Left lung (tissue), 10 donors: ENCODE data around the gene ADAMTS16. TPM values are rescaled to one million over a fixed set of nuclear protein-coding genes. Genes with fewer than 3 reads are reported as not detected.

Experiments used
- ATAC-seq: fragments of 200-7000 bp; cut with Tn5 transposase; one replicate; pipeline ENCODE4 v1.9.1; 2020; ENCODE audit warnings: moderate library complexity
- DNase-seq, 4 donors: peaks; one replicate each; pipeline ENCODE4 v3.0.0-alpha.2; 2013 to 2020
- H3K27ac ChIP-seq, 2 donors: fragments of 200-600 bp; sonication (generic) in 1 of 2; one replicate each; pipeline versions ENCODE4 v1.5.0 to v1.8.0; 2020 to 2021
- H3K27me3 ChIP-seq, 2 donors: fragments of 200-600 bp; sonication (generic) in 1 of 2; one replicate each; pipeline versions ENCODE4 v1.5.0 to v1.8.0; 2020 to 2021
- H3K36me3 ChIP-seq, 2 donors: fragments of 200-600 bp; sonication (generic) in 1 of 2; one replicate each; pipeline versions ENCODE4 v1.5.0 to v1.8.0; 2020 to 2021
- H3K4me1 ChIP-seq, 2 donors: fragments of 200-600 bp; one replicate each; pipeline ENCODE4 v1.8.0; 2021
- H3K4me3 ChIP-seq, 2 donors: fragments of 200-600 bp; sonication (generic) in 1 of 2; one replicate each; pipeline versions ENCODE4 v1.5.0 to v1.8.0; 2020 to 2021; ENCODE audit warnings: mild to moderate bottlenecking in 1 of 2
- H3K9me3 ChIP-seq, 2 donors: fragments of 200-600 bp; sonication (generic) in 1 of 2; one replicate each; pipeline versions ENCODE4 v1.5.0 to v1.8.0; 2020 to 2021
- CTCF ChIP-seq, 2 donors: fragments of 200-600 bp; sonication (generic) in 1 of 2; IDR thresholded peaks; one replicate each; pipeline versions ENCODE4 v1.5.0 to v1.8.0; 2021; ENCODE audit warnings: antibody characterized with exemption in 2 of 2
- intact Hi-C, 2 donors: fragments of 100-400 bp; cut with DNase I; formaldehyde crosslinking; loops; one replicate each; pipeline versions ENCODE4 v1.11.2 to v1.14.2; 2022
- polyA plus RNA-seq, 6 donors: library from polyadenylated mRNA; unstranded; fragments of 120-200 nt; gene quantifications; one replicate each; pipeline ENCODE4 v1.2.1, GENCODE V29; 2013; ENCODE audit not compliant: insufficient read length in 6 of 6
- total RNA-seq, 2 donors: library from RNA; stranded (reverse); fragmentation: NEBNext Ultra II Directional; extraction: Animal tissue kit (Norgen Biotek cat#: 25700); gene quantifications; one replicate each; pipeline ENCODE4 v1.2.1, GENCODE V29; 2021
- donor health status: DM: no; HTN: yes; CAD: no.
- donor health status: DM: no; HTN: no; CAD: no.

Gene ADAMTS16
- total and polyA plus RNA-seq, 8 donors, result 0.29 to 28.7 (median 1.1) TPM

GRCh38 chr5:5235685-5236084 lies 95.6 kb downstream of the ADAMTS16 start:
- no peak for TF ChIP-seq CTCF (IDR thresholded peaks at IDR 0.05)
- no peaks in the 10 kb centered on the region for H3K4me1 ChIP-seq
- no peak for DNase-seq
- H3K4me3 ChIP-seq, result no peak overlapping the region
- H3K9me3 ChIP-seq, result no peaks in the 10 kb centered on the region
- H3K27ac ChIP-seq, result no peak overlapping the region
- H3K36me3 ChIP-seq, result no peaks in the 10 kb centered on the region
- no peaks in the 10 kb centered on the region for H3K27me3 ChIP-seq
- no peak for ATAC-seq
- intact Hi-C loops, result no loop called here

- Histone ChIP-seq H3K9me3 (no peaks in the 10 kb centered on the region), H3K4me1 (no peaks in the 10 kb centered on the region), H3K27me3 (no peaks in the 10 kb centered on the region), H3K4me3 (no peak overlapping the region), H3K36me3 (no peaks in the 10 kb centered on the region), H3K27ac (no peak overlapping the region)
- intact Hi-C loops, result no loop called here
- no peak for DNase-seq
- TF ChIP-seq CTCF (IDR thresholded peaks at IDR 0.05), result no peak
- ATAC-seq, result no peak
Observed at GRCh38 chr5:5239191-5239590, 99.1 kb downstream of the ADAMTS16 start.

- no peak for ATAC-seq
- H3K27ac ChIP-seq, result no peak overlapping the region
Observed at GRCh38 chr5:5240234-5240633, 100.1 kb downstream of the ADAMTS16 start.

GRCh38 chr5:5242056-5242455 lies 101.9 kb downstream of the ADAMTS16 start:
- TF ChIP-seq CTCF (IDR thresholded peaks at IDR 0.05), result no peak
- intact Hi-C loops, result no loop called here
- H3K27ac ChIP-seq, result no peak overlapping the region

More at GRCh38 chr5:5240234-5240633, 100.1 kb downstream of the ADAMTS16 start:
- intact Hi-C loops, result no loop called here
- no peak for DNase-seq
- Histone ChIP-seq H3K4me1 (no peaks in the 10 kb centered on the region), H3K36me3 (no peaks in the 10 kb centered on the region), H3K9me3 (no peaks in the 10 kb centered on the region), H3K27me3 (no peaks in the 10 kb centered on the region), H3K4me3 (no peak overlapping the region)
- no peak for TF ChIP-seq CTCF (IDR thresholded peaks at IDR 0.05)

GRCh38 chr5:5246736-5247135 lies 106.6 kb downstream of the ADAMTS16 start:
- DNase-seq (no peak), ATAC-seq (no peak)
- intact Hi-C loops, result no loop called here
- TF ChIP-seq CTCF (IDR thresholded peaks at IDR 0.05), result no peak
- H3K4me3 ChIP-seq, result no peak overlapping the region
- H3K36me3 ChIP-seq, result no peaks in the 10 kb centered on the region
- H3K27ac ChIP-seq, result no peak overlapping the region
- H3K4me1 ChIP-seq, result no peaks in the 10 kb centered on the region
- H3K9me3 ChIP-seq, result peaks cover 0 to 4% of the 10 kb centered on the region in 2 donors
- H3K27me3 ChIP-seq, result no peaks in the 10 kb centered on the region

More at GRCh38 chr5:5242056-5242455, 101.9 kb downstream of the ADAMTS16 start:
- Histone ChIP-seq H3K27me3 (no peaks in the 10 kb centered on the region), H3K4me3 (no peak overlapping the region), H3K36me3 (no peaks in the 10 kb centered on the region), H3K4me1 (no peaks in the 10 kb centered on the region), H3K9me3 (no peaks in the 10 kb centered on the region)
- DNase-seq, result no peak
- no peak for ATAC-seq
